ENCODE measurements around the gene FMO2. TPM values are rescaled to one million over a fixed set of nuclear protein-coding genes. Genes with fewer than 3 reads are reported as not detected.

The FMO2 gene
- total RNA-seq, 1 donor from 2014 or later: not detected

- Mint-ChIP-seq H3K36me3 (ENCODE audit: low read depth) (no peaks in the 10 kb centered on the region), H3K27ac (ENCODE audit: unreplicated experiment) (no peak within 1 kb of the TSS), H3K27me3 (ENCODE audit: low read depth) (peaks cover 37% of the 10 kb centered on the region), H3K4me3 (no peak within 1 kb of the TSS), H3K4me1 (peaks cover 8% of the 10 kb centered on the region), H3K9me3 (peaks cover 3% of the 10 kb centered on the region)
- TF ChIP-seq, protein P1, sequence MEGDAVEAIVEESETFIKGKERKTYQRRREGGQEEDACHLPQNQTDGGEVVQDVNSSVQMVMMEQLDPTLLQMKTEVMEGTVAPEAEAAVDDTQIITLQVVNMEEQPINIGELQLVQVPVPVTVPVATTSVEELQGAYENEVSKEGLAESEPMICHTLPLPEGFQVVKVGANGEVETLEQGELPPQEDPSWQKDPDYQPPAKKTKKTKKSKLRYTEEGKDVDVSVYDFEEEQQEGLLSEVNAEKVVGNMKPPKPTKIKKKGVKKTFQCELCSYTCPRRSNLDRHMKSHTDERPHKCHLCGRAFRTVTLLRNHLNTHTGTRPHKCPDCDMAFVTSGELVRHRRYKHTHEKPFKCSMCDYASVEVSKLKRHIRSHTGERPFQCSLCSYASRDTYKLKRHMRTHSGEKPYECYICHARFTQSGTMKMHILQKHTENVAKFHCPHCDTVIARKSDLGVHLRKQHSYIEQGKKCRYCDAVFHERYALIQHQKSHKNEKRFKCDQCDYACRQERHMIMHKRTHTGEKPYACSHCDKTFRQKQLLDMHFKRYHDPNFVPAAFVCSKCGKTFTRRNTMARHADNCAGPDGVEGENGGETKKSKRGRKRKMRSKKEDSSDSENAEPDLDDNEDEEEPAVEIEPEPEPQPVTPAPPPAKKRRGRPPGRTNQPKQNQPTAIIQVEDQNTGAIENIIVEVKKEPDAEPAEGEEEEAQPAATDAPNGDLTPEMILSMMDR (conservative IDR thresholded peaks at IDR 0.05): no peak
- DNase-seq (ENCODE audit: low read depth, low spot score): no peak
These were observed 63.2 kb downstream of the FMO2 start, which contains the start of gene FMO1 for GRCh38 chr1:171248302-171248701. FMO1 (plus strand) TSS chr1:171248494; CDS start chr1:171258088, 9,594 bp downstream.

DNA sequence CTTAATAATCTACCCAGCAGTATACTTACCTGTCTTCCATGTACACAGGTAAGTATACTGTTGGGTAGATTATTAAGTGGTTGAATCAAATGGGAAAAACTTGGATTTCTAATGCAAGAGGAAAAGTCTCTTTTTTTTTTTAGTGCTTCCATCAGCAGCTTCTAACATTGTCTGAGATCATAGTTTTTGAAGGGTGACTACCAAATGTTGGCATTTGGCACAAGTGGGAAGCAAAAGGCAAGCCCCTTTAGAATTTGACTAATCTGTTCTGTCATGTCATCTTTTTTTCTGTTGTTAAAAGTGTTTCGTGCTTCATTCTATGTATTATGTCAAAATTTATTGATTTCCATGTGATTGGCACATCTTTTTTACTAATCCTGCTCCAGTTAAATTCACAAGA, 63.7 kb downstream of the FMO2 start:
- Mint-ChIP-seq H3K27me3 (ENCODE audit: low read depth) (peaks cover 37% of the 10 kb centered on the region), H3K4me3 (no peak overlapping the region), H3K9me3 (peaks cover 3% of the 10 kb centered on the region), H3K27ac (ENCODE audit: unreplicated experiment) (no peak overlapping the region), H3K4me1 (peaks cover 8% of the 10 kb centered on the region), H3K36me3 (ENCODE audit: low read depth) (no peaks in the 10 kb centered on the region)
- TF ChIP-seq, protein P1 (conservative IDR thresholded peaks at IDR 0.05): no peak
- no peak for DNase-seq (ENCODE audit: low read depth, low spot score)

DNA sequence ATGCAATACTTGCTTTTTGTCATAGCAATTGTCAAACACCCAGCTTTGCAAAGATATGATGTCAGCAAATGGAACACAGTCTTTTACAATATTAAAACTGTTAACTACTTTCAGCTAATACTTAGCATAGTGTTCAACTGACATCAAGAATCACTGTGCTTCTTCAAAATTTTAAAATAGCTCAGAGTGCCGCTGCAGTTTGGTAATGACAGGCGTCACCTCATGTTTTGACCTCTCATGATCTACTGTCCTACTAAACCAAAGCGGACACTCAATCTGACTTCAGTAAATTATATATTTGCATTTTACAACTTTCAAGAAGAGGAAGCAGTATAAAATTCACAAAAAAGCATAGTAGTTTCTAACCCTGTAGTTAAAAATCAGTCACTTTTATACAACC, 65.2 kb downstream of the FMO2 start:
- Mint-ChIP-seq H3K9me3 (peaks cover 3% of the 10 kb centered on the region), H3K27ac (ENCODE audit: unreplicated experiment) (no peak overlapping the region), H3K36me3 (ENCODE audit: low read depth) (no peaks in the 10 kb centered on the region), H3K27me3 (ENCODE audit: low read depth) (peaks cover 38% of the 10 kb centered on the region), H3K4me1 (peaks cover 8% of the 10 kb centered on the region), H3K4me3 (peak overlapping the region; percentile 47)
- no peak for DNase-seq (ENCODE audit: low read depth, low spot score)
- TF ChIP-seq, protein P1 (conservative IDR thresholded peaks at IDR 0.05): no peak

- no peaks in the 10 kb centered on the region for H3K36me3 Mint-ChIP-seq (ENCODE audit: low read depth)
- peak overlapping the region; percentile 92 for H3K4me3 Mint-ChIP-seq
- H3K9me3 Mint-ChIP-seq: no peaks in the 10 kb centered on the region
- H3K4me1 Mint-ChIP-seq: peaks cover 8% of the 10 kb centered on the region
- peaks cover 39% of the 10 kb centered on the region for H3K27me3 Mint-ChIP-seq (ENCODE audit: low read depth)
- peak overlapping the region; percentile 57 for H3K27ac Mint-ChIP-seq (ENCODE audit: unreplicated experiment)
- TF ChIP-seq, protein P1 (conservative IDR thresholded peaks at IDR 0.05): peak; percentile 72
- peak; percentile 59 for DNase-seq (ENCODE audit: low read depth, low spot score)
These were observed 66.2 kb downstream of the FMO2 start for GRCh38 chr1:171251042-171251951.

- H3K9me3 Mint-ChIP-seq: no peaks in the 10 kb centered on the region
- TF ChIP-seq, protein P1 (conservative IDR thresholded peaks at IDR 0.05): no peak
- peaks cover 8% of the 10 kb centered on the region for H3K4me1 Mint-ChIP-seq
- no peak overlapping the region for H3K27ac Mint-ChIP-seq (ENCODE audit: unreplicated experiment)
- peak overlapping the region; percentile 92 for H3K4me3 Mint-ChIP-seq
- H3K27me3 Mint-ChIP-seq (ENCODE audit: low read depth): peaks cover 39% of the 10 kb centered on the region
- no peak for DNase-seq (ENCODE audit: low read depth, low spot score)
- H3K36me3 Mint-ChIP-seq (ENCODE audit: low read depth): no peaks in the 10 kb centered on the region
These were observed 66.8 kb downstream of the FMO2 start for GRCh38 chr1:171251952-171252300.

Data from neural crest cell (in vitro differentiated cells).